C4-2B (cell line): ENCODE measurements around the gene SCN1B.

Experiments used
- ZFX ChIP-seq: fragments of 450-650 bp; IDR thresholded peaks from 2 replicates; pipeline ENCODE4 v1.6.1; 2017
- TF ChIP-seq, protein P1 (sequence below): fragments of 450-650 bp; conservative IDR thresholded peaks from 2 replicates; pipeline ENCODE4 v1.5.1; 2017; ENCODE audit warnings: mild to moderate bottlenecking

DNA sequence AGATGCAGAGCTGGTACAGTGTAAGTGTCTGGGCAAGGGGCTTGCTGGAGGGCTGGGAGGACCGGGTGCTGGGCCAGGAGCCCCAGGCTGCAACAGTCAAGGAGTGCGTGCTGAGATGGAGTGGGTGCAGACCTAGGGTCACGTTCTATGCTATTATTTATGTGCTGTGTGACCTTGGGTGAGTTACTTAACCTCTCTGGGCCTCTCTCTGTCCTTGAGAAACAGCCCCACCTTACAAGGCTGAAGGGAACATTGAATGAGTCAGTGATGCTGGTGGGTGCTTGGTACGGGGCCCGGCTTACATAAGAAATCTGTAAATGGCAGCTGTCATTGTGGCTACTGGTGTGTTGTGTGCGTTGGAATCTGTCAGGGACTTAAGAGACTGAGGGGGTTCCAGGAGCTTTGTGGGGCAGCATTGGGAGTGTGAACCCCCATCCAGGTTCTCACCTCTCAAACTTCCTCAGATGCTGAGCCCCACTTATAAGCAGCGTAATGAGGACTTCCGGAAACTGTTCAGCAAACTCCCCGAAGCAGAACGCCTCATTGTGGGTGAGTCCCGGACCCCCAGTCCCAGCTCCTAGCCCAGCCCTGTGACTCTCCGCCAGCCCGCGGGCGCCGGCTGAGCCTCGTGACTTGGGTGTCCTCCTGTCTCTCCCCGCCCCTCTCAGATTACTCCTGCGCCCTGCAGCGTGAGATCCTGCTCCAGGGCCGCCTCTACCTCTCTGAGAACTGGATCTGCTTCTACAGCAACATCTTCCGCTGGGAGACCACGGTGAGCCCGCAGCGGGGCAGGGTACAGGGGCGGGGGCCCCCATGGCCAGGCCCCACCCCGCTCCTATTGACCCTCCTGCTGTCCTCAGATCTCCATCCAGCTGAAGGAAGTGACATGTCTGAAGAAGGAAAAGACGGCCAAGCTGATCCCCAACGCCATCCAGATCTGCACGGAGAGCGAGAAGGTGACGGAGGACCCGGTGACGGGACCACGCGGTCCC is 20.6 kb upstream of the SCN1B start:
- TF ChIP-seq, protein P1, sequence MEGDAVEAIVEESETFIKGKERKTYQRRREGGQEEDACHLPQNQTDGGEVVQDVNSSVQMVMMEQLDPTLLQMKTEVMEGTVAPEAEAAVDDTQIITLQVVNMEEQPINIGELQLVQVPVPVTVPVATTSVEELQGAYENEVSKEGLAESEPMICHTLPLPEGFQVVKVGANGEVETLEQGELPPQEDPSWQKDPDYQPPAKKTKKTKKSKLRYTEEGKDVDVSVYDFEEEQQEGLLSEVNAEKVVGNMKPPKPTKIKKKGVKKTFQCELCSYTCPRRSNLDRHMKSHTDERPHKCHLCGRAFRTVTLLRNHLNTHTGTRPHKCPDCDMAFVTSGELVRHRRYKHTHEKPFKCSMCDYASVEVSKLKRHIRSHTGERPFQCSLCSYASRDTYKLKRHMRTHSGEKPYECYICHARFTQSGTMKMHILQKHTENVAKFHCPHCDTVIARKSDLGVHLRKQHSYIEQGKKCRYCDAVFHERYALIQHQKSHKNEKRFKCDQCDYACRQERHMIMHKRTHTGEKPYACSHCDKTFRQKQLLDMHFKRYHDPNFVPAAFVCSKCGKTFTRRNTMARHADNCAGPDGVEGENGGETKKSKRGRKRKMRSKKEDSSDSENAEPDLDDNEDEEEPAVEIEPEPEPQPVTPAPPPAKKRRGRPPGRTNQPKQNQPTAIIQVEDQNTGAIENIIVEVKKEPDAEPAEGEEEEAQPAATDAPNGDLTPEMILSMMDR: no peak
- TF ChIP-seq ZFX: no peak
